ENCODE results near the gene TADA2B. TPM values are rescaled to one million over a fixed set of nuclear protein-coding genes. Genes with fewer than 3 reads are reported as not detected.

TADA2B gene
- total and polyA plus RNA-seq, 9 of the 15 experiments (the other 6 are each of a cell fraction or from before 2014, with no cell fraction given): 0.55 to 12.2 (median 7.5) TPM

DNA sequence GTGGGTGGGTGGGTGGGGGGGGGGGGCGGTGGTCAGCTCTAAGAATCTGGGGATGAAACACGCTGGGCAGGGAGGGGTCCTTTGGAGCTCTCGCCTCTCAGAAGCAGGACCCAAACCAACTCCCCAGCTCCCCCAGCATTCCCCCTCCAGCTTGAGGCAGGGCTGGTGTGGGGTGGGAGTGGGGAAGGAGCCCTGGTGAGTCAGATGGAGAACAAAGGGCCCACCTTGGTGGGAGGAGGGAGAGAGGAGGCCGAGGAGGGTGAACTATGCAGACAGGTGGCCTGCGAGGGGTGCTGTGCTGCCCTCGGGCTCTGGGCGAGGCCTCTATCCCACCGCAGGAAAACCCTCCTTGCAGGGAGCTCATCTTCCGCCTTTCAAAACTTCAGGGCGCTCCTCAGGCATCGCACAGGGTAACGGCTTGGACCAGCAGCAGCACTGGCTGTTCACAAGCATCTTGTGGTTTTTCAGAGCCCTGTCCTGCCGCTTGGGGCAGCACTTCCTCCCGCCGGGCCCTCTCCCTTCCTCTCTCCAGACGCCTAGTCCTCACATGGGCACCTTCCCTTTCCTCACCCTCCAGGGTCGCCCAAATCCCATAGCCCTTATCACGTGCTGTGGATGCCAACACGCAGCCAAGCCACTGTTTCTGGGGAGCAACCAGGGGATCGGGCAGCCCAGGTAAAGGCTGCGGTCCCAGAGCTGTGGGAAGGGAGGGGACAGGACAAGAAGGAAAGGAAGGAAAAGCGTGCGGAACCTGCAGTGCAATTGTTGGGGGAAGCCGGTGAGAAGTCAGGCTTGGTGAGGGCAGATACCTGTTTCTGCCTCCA lies 58.7 kb downstream of the TADA2B start (continued):
- TF ChIP-seq, protein P1, sequence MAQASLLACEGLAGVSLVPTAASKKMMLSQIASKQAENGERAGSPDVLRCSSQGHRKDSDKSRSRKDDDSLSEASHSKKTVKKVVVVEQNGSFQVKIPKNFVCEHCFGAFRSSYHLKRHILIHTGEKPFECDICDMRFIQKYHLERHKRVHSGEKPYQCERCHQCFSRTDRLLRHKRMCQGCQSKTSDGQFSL (CRISPR knock-in tag; IDR thresholded peaks at IDR 0.05): no peak
- TF ChIP-seq, protein P1 (tag; IDR thresholded peaks at IDR 0.05): no peak
- TF ChIP-seq ZFP1 (CRISPR knock-in tag; IDR thresholded peaks at IDR 0.05) (no peak), GATAD2B (IDR thresholded peaks at IDR 0.05; ENCODE audit: borderline replicate concordance) (no peak), ZNF551 (CRISPR knock-in tag; IDR thresholded peaks at IDR 0.05) (no peak), KDM4B (IDR thresholded peaks at IDR 0.05; ENCODE audit: borderline replicate concordance in 2 of 2, low read depth in 1 of 2) (no peak), HOMEZ (CRISPR knock-in tag; IDR thresholded peaks at IDR 0.05) (no peak), XRCC5 (IDR thresholded peaks at IDR 0.05; ENCODE audit: low read depth, low read length) (peak; percentile 68; the same call in 1 of the 2 replicates), PKNOX1 (IDR thresholded peaks at IDR 0.05) (no peak), PHB2 (IDR thresholded peaks at IDR 0.05; ENCODE audit: low read depth) (no peak), RCOR1 (IDR thresholded peaks at IDR 0.05; ENCODE audit: borderline replicate concordance in 1 of 2, low read depth in 2 of 2, low read length in 2 of 2) (peak in 1 of 2 experiments; percentile 60; a peak in 1 of 4 replicates), GABPB1 (CRISPR knock-in tag; IDR thresholded peaks at IDR 0.05) (no peak; the same call in 1 of the 2 replicates)
- TF ChIP-seq, protein P2, sequence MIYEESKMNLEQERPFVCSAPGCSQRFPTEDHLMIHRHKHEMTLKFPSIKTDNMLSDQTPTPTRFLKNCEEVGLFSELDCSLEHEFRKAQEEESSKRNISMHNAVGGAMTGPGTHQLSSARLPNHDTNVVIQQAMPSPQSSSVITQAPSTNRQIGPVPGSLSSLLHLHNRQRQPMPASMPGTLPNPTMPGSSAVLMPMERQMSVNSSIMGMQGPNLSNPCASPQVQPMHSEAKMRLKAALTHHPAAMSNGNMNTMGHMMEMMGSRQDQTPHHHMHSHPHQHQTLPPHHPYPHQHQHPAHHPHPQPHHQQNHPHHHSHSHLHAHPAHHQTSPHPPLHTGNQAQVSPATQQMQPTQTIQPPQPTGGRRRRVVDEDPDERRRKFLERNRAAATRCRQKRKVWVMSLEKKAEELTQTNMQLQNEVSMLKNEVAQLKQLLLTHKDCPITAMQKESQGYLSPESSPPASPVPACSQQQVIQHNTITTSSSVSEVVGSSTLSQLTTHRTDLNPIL (CRISPR knock-in tag; IDR thresholded peaks at IDR 0.05): no peak

Measured in K562 (cell line).